Measurements from ENCODE around the gene ENOSF1.

Gene ENOSF1

DNA sequence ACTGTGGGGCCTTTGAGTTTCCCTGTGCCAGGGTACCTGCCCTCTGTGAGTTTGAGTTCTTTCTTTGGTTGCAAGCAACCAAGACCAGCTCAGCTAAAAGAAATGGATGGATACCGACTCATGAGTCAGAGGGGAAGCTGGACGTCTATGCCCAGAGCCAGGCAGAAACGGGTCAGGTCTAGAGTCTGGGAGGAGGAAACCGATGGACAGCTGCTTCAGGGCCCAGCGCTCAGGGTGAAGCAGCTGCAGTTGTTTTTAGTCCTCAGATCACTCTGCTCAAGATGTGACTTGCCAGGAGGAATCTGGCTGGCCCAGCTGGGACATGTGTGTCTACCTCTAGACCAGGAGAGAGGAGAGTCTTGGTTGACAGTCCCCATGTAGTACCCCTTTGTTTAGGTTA lies 65.1 kb downstream of the ENOSF1 start:
- Histone ChIP-seq H3K18ac (ENCODE audit: low read length) (no peak overlapping the region), H3K79me1 (ENCODE audit: low read length) (no peaks in the 10 kb centered on the region), H3K4me1 (ENCODE audit: control insufficient read depth, low read depth, low read length) (no peaks in the 10 kb centered on the region), H2BK5ac (ENCODE audit: low read length) (no peak overlapping the region), H4K8ac (ENCODE audit: low read depth, low read length) (no peak overlapping the region), H2AK5ac (ENCODE audit: low read length) (no peak overlapping the region), H2BK15ac (replicated peaks; ENCODE audit: low read depth) (no peak overlapping the region), H3K56ac (ENCODE audit: low read length) (no peak overlapping the region), H3K4me3 (ENCODE audit: low read length) (no peak overlapping the region), H3K4ac (ENCODE audit: low read depth, low read length) (no peak overlapping the region), H3K27ac (ENCODE audit: low read depth, low read length) (no peak overlapping the region), H3K4me2 (ENCODE audit: low read length) (no peak overlapping the region), H4K5ac (ENCODE audit: low read length) (no peak overlapping the region), H3K23ac (ENCODE audit: low read length) (no peak overlapping the region), H3K9ac (ENCODE audit: low read length) (no peak overlapping the region), H3K79me2 (ENCODE audit: control insufficient read depth, insufficient read depth, low read length) (no peaks in the 10 kb centered on the region), H2BK120ac (ENCODE audit: low read depth, low read length) (no peak overlapping the region), H3K36me3 (ENCODE audit: control insufficient read depth, insufficient read depth, low read length) (no peaks in the 10 kb centered on the region), H3K27me3 (ENCODE audit: insufficient read depth, low read length, poor library complexity) (no peaks in the 10 kb centered on the region)
- WGBS (ENCODE audit: extremely low coverage, insufficient coverage, low lambda C conversion rate), result no CpG with 5 or more reads among the region's 5 CpGs
- no peak for DNase-seq

DNA sequence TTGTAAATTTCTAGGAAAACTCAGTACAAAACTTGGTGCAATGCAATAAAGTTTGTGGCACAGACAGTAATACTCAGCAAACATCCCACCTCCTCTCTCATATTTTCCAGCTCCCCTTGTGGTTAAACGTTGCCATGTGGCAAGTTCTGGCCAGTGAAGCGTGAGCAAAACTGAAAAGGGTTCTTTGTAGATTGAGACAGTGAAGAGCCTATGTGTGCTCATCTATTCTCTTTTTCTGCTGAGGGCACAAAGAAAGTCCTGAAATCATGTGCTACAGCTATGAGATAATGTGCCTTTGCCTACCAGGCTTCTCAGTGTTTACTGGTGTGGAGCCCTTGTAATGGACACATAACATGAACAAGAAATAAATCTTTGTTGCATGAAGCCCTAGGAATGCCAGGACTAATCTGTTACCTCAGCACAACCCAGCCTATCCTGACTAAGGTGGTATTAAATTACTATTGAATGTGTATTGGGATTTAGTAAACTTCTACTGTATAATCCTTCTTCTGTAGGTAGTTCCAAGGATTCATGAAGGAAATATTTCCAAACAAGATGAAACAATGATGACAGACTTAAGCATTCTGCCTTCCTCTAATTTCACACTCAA lies 67.9 kb downstream of the ENOSF1 start:
- Histone ChIP-seq H2BK5ac (ENCODE audit: low read length) (no peak overlapping the region), H3K23ac (ENCODE audit: low read length) (no peak overlapping the region), H4K8ac (ENCODE audit: low read depth, low read length) (no peak overlapping the region), H3K27me3 (ENCODE audit: insufficient read depth, low read length, poor library complexity) (no peaks in the 10 kb centered on the region), H3K27ac (ENCODE audit: low read depth, low read length) (no peak overlapping the region), H3K4ac (ENCODE audit: low read depth, low read length) (no peak overlapping the region), H3K36me3 (ENCODE audit: control insufficient read depth, insufficient read depth, low read length) (no peaks in the 10 kb centered on the region), H4K5ac (ENCODE audit: low read length) (no peak overlapping the region), H3K56ac (ENCODE audit: low read length) (no peak overlapping the region), H2BK15ac (replicated peaks; ENCODE audit: low read depth) (no peak overlapping the region), H3K18ac (ENCODE audit: low read length) (no peak overlapping the region), H3K79me2 (ENCODE audit: control insufficient read depth, insufficient read depth, low read length) (no peaks in the 10 kb centered on the region), H3K4me2 (ENCODE audit: low read length) (no peak overlapping the region), H3K79me1 (ENCODE audit: low read length) (no peaks in the 10 kb centered on the region), H2AK5ac (ENCODE audit: low read length) (no peak overlapping the region), H3K4me1 (ENCODE audit: control insufficient read depth, low read depth, low read length) (no peaks in the 10 kb centered on the region), H3K4me3 (ENCODE audit: low read length) (no peak overlapping the region), H2BK120ac (ENCODE audit: low read depth, low read length) (no peak overlapping the region), H3K9ac (ENCODE audit: low read length) (no peak overlapping the region)
- no peak for DNase-seq
- no CpG with 5 or more reads among the region's 2 CpGs for WGBS (ENCODE audit: extremely low coverage, insufficient coverage, low lambda C conversion rate)

DNA sequence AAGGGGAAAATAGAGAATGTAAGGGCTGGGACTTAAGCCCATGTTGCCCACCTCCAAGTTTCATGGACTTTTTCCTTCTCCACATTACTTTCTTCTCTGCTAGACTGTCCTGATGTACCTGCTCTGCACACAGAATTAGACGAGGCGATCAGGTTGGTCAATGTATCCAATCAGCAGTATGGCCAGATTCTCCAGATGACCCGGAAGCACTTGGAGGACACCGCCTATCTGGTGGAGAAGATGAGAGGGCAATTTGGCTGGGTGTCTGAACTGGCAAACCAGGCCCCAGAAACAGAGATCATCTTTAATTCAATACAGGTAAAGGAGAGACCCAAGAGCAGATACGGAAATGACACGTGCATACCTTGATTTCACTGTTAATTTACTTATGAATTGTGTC lies 71.2 kb downstream of the ENOSF1 start:
- H3K4me1 ChIP-seq (ENCODE audit: control insufficient read depth, low read depth, low read length), result no peaks in the 10 kb centered on the region
- no peak overlapping the region for H3K9ac ChIP-seq (ENCODE audit: low read length)
- H3K56ac ChIP-seq (ENCODE audit: low read length), result no peak overlapping the region
- no peak overlapping the region for H3K4ac ChIP-seq (ENCODE audit: low read depth, low read length)
- no CpG with 5 or more reads among the region's 6 CpGs for WGBS (ENCODE audit: extremely low coverage, insufficient coverage, low lambda C conversion rate)
- no peak for DNase-seq
- H2BK5ac ChIP-seq (ENCODE audit: low read length), result no peak overlapping the region
- no peak overlapping the region for H3K4me3 ChIP-seq (ENCODE audit: low read length)
- H4K8ac ChIP-seq (ENCODE audit: low read depth, low read length), result no peak overlapping the region
- no peak overlapping the region for H3K23ac ChIP-seq (ENCODE audit: low read length)
- no peak overlapping the region for H2AK5ac ChIP-seq (ENCODE audit: low read length)
- H4K5ac ChIP-seq (ENCODE audit: low read length), result no peak overlapping the region
- H2BK120ac ChIP-seq (ENCODE audit: low read depth, low read length), result no peak overlapping the region
- no peak overlapping the region for H3K4me2 ChIP-seq (ENCODE audit: low read length)
- no peak overlapping the region for H2BK15ac ChIP-seq (replicated peaks; ENCODE audit: low read depth)
- H3K79me1 ChIP-seq (ENCODE audit: low read length), result no peaks in the 10 kb centered on the region
- H3K27ac ChIP-seq (ENCODE audit: low read depth, low read length), result no peak overlapping the region
- H3K27me3 ChIP-seq (ENCODE audit: insufficient read depth, low read length, poor library complexity), result no peaks in the 10 kb centered on the region
- H3K79me2 ChIP-seq (ENCODE audit: control insufficient read depth, insufficient read depth, low read length), result no peaks in the 10 kb centered on the region
- no peak overlapping the region for H3K18ac ChIP-seq (ENCODE audit: low read length)
- H3K36me3 ChIP-seq (ENCODE audit: control insufficient read depth, insufficient read depth, low read length), result no peaks in the 10 kb centered on the region

DNA sequence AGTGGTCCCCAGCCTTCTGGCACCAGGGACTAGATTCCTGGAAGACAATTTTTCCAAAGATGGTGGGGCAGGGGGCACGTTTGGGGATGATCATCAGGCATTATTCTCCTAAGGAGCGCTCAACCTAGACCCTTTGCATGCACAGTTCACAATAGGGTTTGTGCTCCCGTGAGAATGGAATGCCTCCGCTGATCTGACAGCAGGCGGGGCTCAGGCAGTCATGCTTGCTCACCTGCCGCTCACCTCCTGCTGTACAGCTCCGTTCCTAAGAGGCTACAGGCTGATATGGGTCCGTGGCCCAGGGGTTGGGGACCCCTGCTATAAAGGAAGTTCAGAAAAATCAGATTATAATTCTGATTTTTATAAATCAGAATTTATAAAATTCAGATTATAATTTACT lies 77.3 kb downstream of the ENOSF1 start:
- WGBS (ENCODE audit: extremely low coverage, insufficient coverage, low lambda C conversion rate), result no CpG with 5 or more reads among the region's 8 CpGs
- no peak for DNase-seq
- Histone ChIP-seq H3K36me3 (ENCODE audit: control insufficient read depth, insufficient read depth, low read length) (no peaks in the 10 kb centered on the region), H2BK15ac (replicated peaks; ENCODE audit: low read depth) (no peak overlapping the region), H4K8ac (ENCODE audit: low read depth, low read length) (no peak overlapping the region), H3K27ac (ENCODE audit: low read depth, low read length) (no peak overlapping the region), H4K5ac (ENCODE audit: low read length) (no peak overlapping the region), H3K4ac (ENCODE audit: low read depth, low read length) (no peak overlapping the region), H3K56ac (ENCODE audit: low read length) (no peak overlapping the region), H2AK5ac (ENCODE audit: low read length) (no peak overlapping the region), H2BK120ac (ENCODE audit: low read depth, low read length) (no peak overlapping the region), H3K4me1 (ENCODE audit: control insufficient read depth, low read depth, low read length) (peaks cover 1% of the 10 kb centered on the region), H3K4me3 (ENCODE audit: low read length) (no peak overlapping the region), H3K79me1 (ENCODE audit: low read length) (no peaks in the 10 kb centered on the region), H2BK5ac (ENCODE audit: low read length) (no peak overlapping the region), H3K79me2 (ENCODE audit: control insufficient read depth, insufficient read depth, low read length) (no peaks in the 10 kb centered on the region), H3K23ac (ENCODE audit: low read length) (no peak overlapping the region), H3K27me3 (ENCODE audit: insufficient read depth, low read length, poor library complexity) (no peaks in the 10 kb centered on the region), H3K18ac (ENCODE audit: low read length) (no peak overlapping the region), H3K9ac (ENCODE audit: low read length) (no peak overlapping the region), H3K4me2 (ENCODE audit: low read length) (peak overlapping the region; percentile 5)

DNA sequence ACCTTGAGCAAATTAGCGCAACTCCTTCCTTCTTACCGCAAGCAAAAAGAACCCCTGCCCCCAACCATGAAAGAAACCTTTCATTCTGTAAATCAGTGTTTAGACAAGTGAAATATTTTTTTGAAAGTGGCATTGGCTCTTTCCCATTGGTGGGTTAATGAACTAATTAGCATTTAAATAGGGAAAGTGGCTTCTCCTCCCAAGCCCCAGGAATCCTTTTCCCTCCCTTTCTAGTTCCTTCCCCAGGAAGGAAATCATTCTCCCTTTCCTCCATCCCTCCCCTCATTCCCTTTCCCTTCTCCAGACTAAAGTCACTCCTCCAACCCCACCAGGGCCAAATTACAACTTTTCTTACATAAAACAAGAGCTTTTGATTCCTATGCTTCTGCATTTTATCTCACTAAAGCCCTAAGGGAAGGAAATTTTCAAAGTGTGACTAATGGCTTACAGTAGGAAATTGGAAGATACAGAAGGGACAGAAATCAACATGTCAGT lies 77.8 kb downstream of the ENOSF1 start:
- no peak overlapping the region for H3K56ac ChIP-seq (ENCODE audit: low read length)
- H3K18ac ChIP-seq (ENCODE audit: low read length), result no peak overlapping the region
- H3K36me3 ChIP-seq (ENCODE audit: control insufficient read depth, insufficient read depth, low read length), result no peaks in the 10 kb centered on the region
- no peak overlapping the region for H3K27ac ChIP-seq (ENCODE audit: low read depth, low read length)
- H3K23ac ChIP-seq (ENCODE audit: low read length), result no peak overlapping the region
- no peak overlapping the region for H2BK120ac ChIP-seq (ENCODE audit: low read depth, low read length)
- no peak overlapping the region for H3K9ac ChIP-seq (ENCODE audit: low read length)
- no peak overlapping the region for H2BK5ac ChIP-seq (ENCODE audit: low read length)
- no peaks in the 10 kb centered on the region for H3K27me3 ChIP-seq (ENCODE audit: insufficient read depth, low read length, poor library complexity)
- H2AK5ac ChIP-seq (ENCODE audit: low read length), result no peak overlapping the region
- no peak overlapping the region for H4K8ac ChIP-seq (ENCODE audit: low read depth, low read length)
- no peak overlapping the region for H3K4me3 ChIP-seq (ENCODE audit: low read length)
- no CpG with 5 or more reads among the region's 2 CpGs for WGBS (ENCODE audit: extremely low coverage, insufficient coverage, low lambda C conversion rate)
- H4K5ac ChIP-seq (ENCODE audit: low read length), result no peak overlapping the region
- peak; percentile 28 for DNase-seq
- H2BK15ac ChIP-seq (replicated peaks; ENCODE audit: low read depth), result no peak overlapping the region
- no peaks in the 10 kb centered on the region for H3K79me2 ChIP-seq (ENCODE audit: control insufficient read depth, insufficient read depth, low read length)
- no peaks in the 10 kb centered on the region for H3K79me1 ChIP-seq (ENCODE audit: low read length)
- H3K4ac ChIP-seq (ENCODE audit: low read depth, low read length), result no peak overlapping the region
- peaks cover 1% of the 10 kb centered on the region for H3K4me1 ChIP-seq (ENCODE audit: control insufficient read depth, low read depth, low read length)
- no peak overlapping the region for H3K4me2 ChIP-seq (ENCODE audit: low read length)

DNA sequence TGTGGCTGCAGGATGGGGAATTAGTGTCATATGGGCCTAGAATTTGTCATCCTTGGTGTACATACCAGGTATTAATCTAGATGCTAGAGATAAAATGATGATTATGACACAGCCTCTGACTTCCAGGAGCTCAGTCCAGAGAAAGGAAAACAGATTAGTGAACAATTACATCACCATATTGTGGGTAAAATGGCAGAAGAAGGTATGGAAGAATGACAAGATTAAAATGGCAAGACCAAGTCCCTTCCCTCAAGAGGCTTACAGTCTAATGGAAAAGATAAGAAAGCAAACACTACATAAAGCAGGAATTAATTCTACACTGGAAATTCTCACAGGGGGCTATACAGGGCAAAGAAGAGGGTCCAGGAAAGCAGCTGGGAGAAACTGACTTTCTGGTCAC lies 80.9 kb downstream of the ENOSF1 start:
- Histone ChIP-seq H3K9ac (ENCODE audit: low read length) (no peak overlapping the region), H2AK5ac (ENCODE audit: low read length) (no peak overlapping the region), H2BK120ac (ENCODE audit: low read depth, low read length) (no peak overlapping the region), H3K4me1 (ENCODE audit: control insufficient read depth, low read depth, low read length) (peaks cover 1% of the 10 kb centered on the region), H4K8ac (ENCODE audit: low read depth, low read length) (no peak overlapping the region), H3K36me3 (ENCODE audit: control insufficient read depth, insufficient read depth, low read length) (no peaks in the 10 kb centered on the region), H3K4me3 (ENCODE audit: low read length) (no peak overlapping the region), H2BK15ac (replicated peaks; ENCODE audit: low read depth) (no peak overlapping the region), H3K79me1 (ENCODE audit: low read length) (no peaks in the 10 kb centered on the region), H3K27ac (ENCODE audit: low read depth, low read length) (no peak overlapping the region), H4K5ac (ENCODE audit: low read length) (no peak overlapping the region), H3K4ac (ENCODE audit: low read depth, low read length) (no peak overlapping the region), H2BK5ac (ENCODE audit: low read length) (no peak overlapping the region), H3K79me2 (ENCODE audit: control insufficient read depth, insufficient read depth, low read length) (no peaks in the 10 kb centered on the region), H3K27me3 (ENCODE audit: insufficient read depth, low read length, poor library complexity) (no peaks in the 10 kb centered on the region), H3K18ac (ENCODE audit: low read length) (no peak overlapping the region), H3K56ac (ENCODE audit: low read length) (no peak overlapping the region), H3K23ac (ENCODE audit: low read length) (no peak overlapping the region), H3K4me2 (ENCODE audit: low read length) (no peak overlapping the region)
- no peak for DNase-seq
